Ectodermal cell (in vitro differentiated cells): ENCODE measurements around the gene CXCR1.
"Not testable (repeated sequence)": the region's sequence is repeated elsewhere in the genome, so short reads cannot be mapped to it uniquely, and the experiment has no call there.

Experiments
- H3K27ac ChIP-seq: 2 replicates; pipeline ENCODE4 v1.7.0; 2013; ENCODE audit warnings: mild to moderate bottlenecking, low read depth, low read length; ENCODE audit not compliant: insufficient read depth, poor library complexity, severe bottlenecking
- H3K27me3 ChIP-seq: 2 replicates; pipeline ENCODE4 v1.7.0; 2013; ENCODE audit warnings: mild to moderate bottlenecking, low read length; ENCODE audit not compliant: insufficient read depth, control insufficient read depth, poor library complexity, severe bottlenecking
- H3K36me3 ChIP-seq: one replicate; pipeline ENCODE4 v1.7.0; 2013; ENCODE audit warnings: low read length; ENCODE audit not compliant: control insufficient read depth, insufficient read depth
- H3K4me1 ChIP-seq: one replicate; pipeline ENCODE4 v1.7.0; 2013; ENCODE audit warnings: low read length; ENCODE audit not compliant: control insufficient read depth, insufficient read depth
- H3K4me3 ChIP-seq: 2 replicates; pipeline ENCODE4 v1.7.0; 2013; ENCODE audit warnings: low read depth, low read length, control low read depth; ENCODE audit not compliant: insufficient read depth
- H3K9me3 ChIP-seq: 2 replicates; pipeline ENCODE4 v1.7.0; 2013; ENCODE audit warnings: mild to moderate bottlenecking, low read length, moderate library complexity; ENCODE audit not compliant: control insufficient read depth
- WGBS, 2 experiments: methylation state at CpG; one replicate each; pipeline ENCODE4 v1.1.7; 2013; ENCODE audit warnings: missing lambda C conversion rate in 2 of 2; 5-methylcytosine and 5-hydroxymethylcytosine counted together

CXCR1 gene

GRCh38 chr2:218123986-218124385 is 42.8 kb downstream of the CXCR1 start:
- no peaks in the 10 kb centered on the region for H3K4me1 ChIP-seq
- H3K9me3 ChIP-seq: no peaks in the 10 kb centered on the region
- H3K27ac ChIP-seq: no peak overlapping the region
- H3K36me3 ChIP-seq: no peaks in the 10 kb centered on the region
- H3K27me3 ChIP-seq: no peaks in the 10 kb centered on the region
- WGBS, 2 experiments: 77 to 79% methylated on average over 3 to 4 of the region's 4 CpGs
- no peak overlapping the region for H3K4me3 ChIP-seq

GRCh38 chr2:218122286-218122685 is 44.5 kb downstream of the CXCR1 start:
- not testable (repeated sequence) for H3K27ac ChIP-seq, H3K9me3 ChIP-seq, H3K36me3 ChIP-seq, H3K27me3 ChIP-seq, H3K4me1 ChIP-seq, H3K4me3 ChIP-seq

GRCh38 chr2:218121789-218122188 is 45.0 kb downstream of the CXCR1 start:
- not testable (repeated sequence) for H3K9me3 ChIP-seq, H3K27me3 ChIP-seq, H3K36me3 ChIP-seq, H3K4me3 ChIP-seq, H3K4me1 ChIP-seq, H3K27ac ChIP-seq
- 94% methylated on average over 4 of the region's 4 CpGs for WGBS, 2 experiments
